HCT116 (cell line): ENCODE measurements around the gene SMIM24. TPM values are rescaled to one million over a fixed set of nuclear protein-coding genes. Genes with fewer than 3 reads are reported as not detected.

ENCODE experiments used
- ATAC-seq: fragments of 200-7000 bp; cut with Tn5 transposase; 2 replicates; pipeline ENCODE4 v1.9.1; 2020; ENCODE audit warnings: mild to moderate bottlenecking, moderate library complexity
- BruUV-seq: library from RNA; stranded (reverse); fragments of 400-500 nt; replicated peaks from 2 replicates; lab custom pipeline; 2021; lab: Mats Ljungman, UMichigan
- CTCF ChIA-PET: fragments of 300-600 bp; sonication (Branson Sonifier 250); formaldehyde crosslinking; loops from one replicate; lab custom pipeline; 2021; ENCODE audit warnings: antibody characterized with exemption; lab: Charles Lee
- POLR2A ChIA-PET: fragments of 300-600, 350-600 bp; sonication (Branson Sonifier 250); formaldehyde crosslinking; loops from one replicate; lab custom pipeline; 2021; ENCODE audit warnings: antibody characterized with exemption; lab: Charles Lee
- RAD21 ChIA-PET, 2 experiments: fragments of 300-600 bp; sonication (Branson Sonifier 250); formaldehyde crosslinking; loops; one replicate each; lab custom pipeline; 2023; ENCODE audit warnings: low total read pairs in 2 of 2; ENCODE audit not compliant: uncharacterized antibody in 2 of 2, unreplicated experiment in 2 of 2, low non-redundant PET in 1 of 2; lab: Charles Lee
- DNase-seq: peaks from one replicate; pipeline ENCODE4 v3.0.0-alpha.2; 2010; ENCODE audit warnings: low read depth, low spot score
- H2AFZ ChIP-seq: fragments of 200-600 bp; shearing (Covaris generic), sonication (generic); 2 replicates; pipeline ENCODE4 v1.6.1; 2017; ENCODE audit warnings: low read depth, mixed run types, mixed read lengths, antibody characterized with exemption, low read length; ENCODE audit not compliant: poor library complexity, severe bottlenecking
- H3K27ac ChIP-seq: 2 replicates; pipeline ENCODE4 v1.5.1; 2012; ENCODE audit warnings: low read depth, low read length
- H3K27me3 ChIP-seq: fragments of 200-600 bp; sonication (generic); 2 replicates; pipeline ENCODE4 v1.6.1; 2016; ENCODE audit warnings: mixed run types, low read length, mixed read lengths; ENCODE audit not compliant: insufficient read depth
- H3K36me3 ChIP-seq, 2 experiments: fragments of 200-500 bp in 1 of 2; fragments of 200-600 bp in 1 of 2; sonication (Bioruptor generic) in 1 of 2; sonication (generic) in 1 of 2; 2 replicates each; pipeline versions ENCODE4 v1.5.1 to v1.6.1; 2014 to 2016; ENCODE audit warnings: low read length in 2 of 2, inconsistent platforms in 1 of 2, mixed read lengths in 1 of 2, mixed run types in 1 of 2; ENCODE audit not compliant: insufficient read depth in 2 of 2, control insufficient read depth in 1 of 2
- H3K4me1 ChIP-seq, 2 experiments: fragments of 200-600 bp in 1 of 2; sonication (generic) in 1 of 2; 2 replicates each; pipeline versions ENCODE4 v1.5.1 to v1.6.1; 2012 to 2017; ENCODE audit warnings: low read length in 2 of 2, inconsistent platforms in 1 of 2, mild to moderate bottlenecking in 1 of 2, mixed read lengths in 1 of 2, mixed run types in 1 of 2, moderate library complexity in 1 of 2; ENCODE audit not compliant: insufficient read depth in 2 of 2, control insufficient read depth in 1 of 2
- H3K4me2 ChIP-seq: fragments of 200-600 bp; sonication (generic); 2 replicates; pipeline ENCODE4 v1.6.1; 2017; ENCODE audit warnings: mixed run types, low read length, mixed read lengths
- H3K4me3 ChIP-seq, 2 experiments: fragments of 200-600 bp in 1 of 2; sonication (generic) in 1 of 2; replicated peaks in 1 of 2; 2 replicates each; pipeline ENCODE4 v1.5.1; 2011 to 2016; ENCODE audit warnings: low read length in 2 of 2, control low read depth in 1 of 2, low read depth in 1 of 2, mild to moderate bottlenecking in 1 of 2, mixed read lengths in 1 of 2, mixed run types in 1 of 2
- H3K79me2 ChIP-seq: fragments of 200-600 bp; sonication (generic); 2 replicates; pipeline ENCODE4 v1.6.1; 2017; ENCODE audit warnings: mild to moderate bottlenecking, mixed run types, low read length, moderate library complexity, mixed read lengths; ENCODE audit not compliant: insufficient read depth
- H3K9ac ChIP-seq: fragments of 200-600 bp; sonication (generic); 2 replicates; pipeline ENCODE4 v1.6.1; 2016; ENCODE audit warnings: low read length, mixed read lengths
- H3K9me2 ChIP-seq: fragments of 200-600 bp; sonication (generic), shearing (Covaris generic); 2 replicates; pipeline ENCODE4 v1.6.1; 2017; ENCODE audit warnings: mixed run types, mild to moderate bottlenecking, moderate library complexity; ENCODE audit not compliant: insufficient read depth
- H3K9me3 ChIP-seq, 2 experiments: fragments of 200-500 bp in 1 of 2; fragments of 200-600 bp in 1 of 2; sonication (Bioruptor generic) in 1 of 2; sonication (generic) in 1 of 2; 2 replicates each; pipeline ENCODE4 v1.6.1; 2014 to 2017; ENCODE audit warnings: low read length in 2 of 2, mixed read lengths in 2 of 2, inconsistent platforms in 1 of 2, low read depth in 1 of 2, mild to moderate bottlenecking in 1 of 2, mixed run types in 1 of 2, moderate library complexity in 1 of 2; ENCODE audit not compliant: control insufficient read depth in 1 of 2, insufficient read depth in 1 of 2
- H4K20me1 ChIP-seq: fragments of 200-600 bp; sonication (generic), shearing (Covaris generic); 2 replicates; pipeline ENCODE4 v1.6.1; 2017; ENCODE audit warnings: mixed run types, mild to moderate bottlenecking, moderate library complexity; ENCODE audit not compliant: insufficient read depth
- CBX3 ChIP-seq: IDR thresholded peaks from 2 replicates; pipeline ENCODE4 v1.6.1; 2012; ENCODE audit warnings: low read depth
- CEBPB ChIP-seq: IDR thresholded peaks from 2 replicates; pipeline ENCODE4 v1.6.1; 2012; ENCODE audit warnings: low read depth
- EGR1 ChIP-seq: IDR thresholded peaks from 2 replicates; pipeline ENCODE4 v1.6.1; 2012; ENCODE audit warnings: low read depth
- ELF1 ChIP-seq: IDR thresholded peaks from 2 replicates; pipeline ENCODE4 v1.6.1; 2012; ENCODE audit warnings: low read depth, borderline replicate concordance
- EZH2 ChIP-seq: fragments of 200-600 bp; sonication (generic); IDR thresholded peaks from 2 replicates; pipeline ENCODE4 v1.6.1; 2017; ENCODE audit warnings: antibody characterized with exemption, mixed run types
- EZH2phosphoT487 ChIP-seq: fragments of 200-600 bp; IDR thresholded peaks from 2 replicates; pipeline ENCODE4 v1.6.1; 2018; ENCODE audit warnings: antibody characterized with exemption, borderline replicate concordance
- FOSL1 ChIP-seq: IDR thresholded peaks from 2 replicates; pipeline ENCODE4 v1.6.1; 2012; ENCODE audit warnings: low read depth
- POLR2A ChIP-seq: IDR thresholded peaks from 2 replicates; pipeline ENCODE4 v1.7.0; 2011; ENCODE audit warnings: borderline replicate concordance; ENCODE audit not compliant: insufficient read depth, insufficient read length; ENCODE audit errors: extremely low read depth
- POLR2AphosphoS5 ChIP-seq: IDR thresholded peaks from 2 replicates; pipeline ENCODE4 v1.6.1; 2011; ENCODE audit warnings: mild to moderate bottlenecking, low read depth, low read length, moderate library complexity
- RAD21 ChIP-seq: IDR thresholded peaks from 2 replicates; pipeline ENCODE4 v1.6.1; 2012; ENCODE audit warnings: low read depth, mild to moderate bottlenecking
- REST ChIP-seq: IDR thresholded peaks from 2 replicates; pipeline ENCODE4 v1.6.1; 2012; ENCODE audit warnings: low read depth
- TCF7L2 ChIP-seq: IDR thresholded peaks from 2 replicates; pipeline ENCODE4 v1.7.0; 2011; ENCODE audit warnings: borderline replicate concordance, inconsistent platforms; ENCODE audit not compliant: insufficient read depth, insufficient read length; ENCODE audit errors: extremely low read depth
- ZFX ChIP-seq: fragments of 450-650 bp; IDR thresholded peaks from 2 replicates; pipeline ENCODE4 v1.6.1; 2017
- ZNF274 ChIP-seq: fragments of 200-500 bp; sonication (Bioruptor generic); IDR thresholded peaks from 2 replicates; pipeline ENCODE4 v1.6.1; 2014; ENCODE audit warnings: mild to moderate bottlenecking, low read depth, low read length, inconsistent platforms
- intact Hi-C: fragments of 100-400 bp; cut with micrococcal nuclease; formaldehyde crosslinking; loops from 2 replicates; pipeline ENCODE4 v1.10.0; 2022
- total RNA-seq: library from RNA; stranded (reverse); gene quantifications from one replicate; pipeline ENCODE4 v1.2.1, GENCODE V29; 2021; ENCODE audit not compliant: unreplicated experiment
- TF ChIP-seq, protein P1 (sequence below): IDR thresholded peaks from 2 replicates; pipeline ENCODE4 v1.6.1; 2012
- TF ChIP-seq, protein P2 (sequence below), 3 experiments: fragments of 200-600 bp in 1 of 3; sonication (generic) in 1 of 3; IDR thresholded peaks in 2 of 3; conservative IDR thresholded peaks in 1 of 3; 2 replicates each; pipeline ENCODE4 v1.5.1; 2012 to 2017; ENCODE audit warnings: low read depth in 2 of 3, low read length in 2 of 3, antibody characterized with exemption in 1 of 3, borderline replicate concordance in 1 of 3, control low read depth in 1 of 3, mild to moderate bottlenecking in 1 of 3, mixed read lengths in 1 of 3, mixed run types in 1 of 3, moderate library complexity in 1 of 3; ENCODE audit not compliant: insufficient read depth in 1 of 3

SMIM24 gene
- total RNA-seq, 1 experiment from 2014 or later, result not detected

GRCh38 chr19:3524078-3524842, 43.9 kb upstream of the SMIM24 start:
- Histone ChIP-seq H4K20me1 (no peaks in the 10 kb centered on the region), H3K4me1 (peaks cover 0 to 13% of the 10 kb centered on the region in 2 experiments; a peak in 1 of 4 replicates), H3K79me2 (peaks cover 29% of the 10 kb centered on the region), H3K9ac (no peak overlapping the region), H3K4me2 (no peak overlapping the region), H2AFZ (no peak overlapping the region), H3K27me3 (no peaks in the 10 kb centered on the region), H3K9me2 (no peaks in the 10 kb centered on the region), H3K27ac (no peak overlapping the region), H3K36me3 (peaks cover 13 to 15% of the 10 kb centered on the region in 2 experiments; a peak in 3 of 4 replicates), H3K4me3 (no peak overlapping the region), H3K9me3 (no peaks in the 10 kb centered on the region)
- RAD21 ChIA-PET, result no interaction called here
- no peak for TF ChIP-seq EGR1
- no peak for TF ChIP-seq REST
- no peak for TF ChIP-seq ELF1
- no peak for TF ChIP-seq CBX3
- no peak for TF ChIP-seq EZH2phosphoT487
- TF ChIP-seq FOSL1, result no peak
- no peak for TF ChIP-seq POLR2AphosphoS5
- TF ChIP-seq TCF7L2, result no peak
- TF ChIP-seq RAD21, result no peak
- TF ChIP-seq EZH2, result no peak
- TF ChIP-seq, protein P1, sequence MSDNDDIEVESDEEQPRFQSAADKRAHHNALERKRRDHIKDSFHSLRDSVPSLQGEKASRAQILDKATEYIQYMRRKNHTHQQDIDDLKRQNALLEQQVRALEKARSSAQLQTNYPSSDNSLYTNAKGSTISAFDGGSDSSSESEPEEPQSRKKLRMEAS, result no peak
- TF ChIP-seq, protein P2, sequence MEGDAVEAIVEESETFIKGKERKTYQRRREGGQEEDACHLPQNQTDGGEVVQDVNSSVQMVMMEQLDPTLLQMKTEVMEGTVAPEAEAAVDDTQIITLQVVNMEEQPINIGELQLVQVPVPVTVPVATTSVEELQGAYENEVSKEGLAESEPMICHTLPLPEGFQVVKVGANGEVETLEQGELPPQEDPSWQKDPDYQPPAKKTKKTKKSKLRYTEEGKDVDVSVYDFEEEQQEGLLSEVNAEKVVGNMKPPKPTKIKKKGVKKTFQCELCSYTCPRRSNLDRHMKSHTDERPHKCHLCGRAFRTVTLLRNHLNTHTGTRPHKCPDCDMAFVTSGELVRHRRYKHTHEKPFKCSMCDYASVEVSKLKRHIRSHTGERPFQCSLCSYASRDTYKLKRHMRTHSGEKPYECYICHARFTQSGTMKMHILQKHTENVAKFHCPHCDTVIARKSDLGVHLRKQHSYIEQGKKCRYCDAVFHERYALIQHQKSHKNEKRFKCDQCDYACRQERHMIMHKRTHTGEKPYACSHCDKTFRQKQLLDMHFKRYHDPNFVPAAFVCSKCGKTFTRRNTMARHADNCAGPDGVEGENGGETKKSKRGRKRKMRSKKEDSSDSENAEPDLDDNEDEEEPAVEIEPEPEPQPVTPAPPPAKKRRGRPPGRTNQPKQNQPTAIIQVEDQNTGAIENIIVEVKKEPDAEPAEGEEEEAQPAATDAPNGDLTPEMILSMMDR (IDR thresholded peaks at IDR 0.05 in 2 of 3, conservative IDR thresholded peaks at IDR 0.05 in 1 of 3; ENCODE audit: borderline replicate concordance in 1 of 3, insufficient read depth in 1 of 3, low read depth in 2 of 3, low read length in 2 of 3), result no peak
- no peak for TF ChIP-seq CEBPB
- no peak for TF ChIP-seq POLR2A
- TF ChIP-seq ZFX, result no peak
- no peak for TF ChIP-seq ZNF274
- ATAC-seq, result no peak
- intact Hi-C loops, result no loop called here
- DNase-seq, result no peak
- POLR2A ChIA-PET, result no interaction called here
- CTCF ChIA-PET, result no interaction called here
- no TSS peak for BruUV-seq
